Measurements from ENCODE around the gene C12orf54.
"Not testable (repeated sequence)": the region's sequence is repeated elsewhere in the genome, so short reads cannot be mapped to it uniquely, and the experiment has no call there.

The C12orf54 gene

DNA sequence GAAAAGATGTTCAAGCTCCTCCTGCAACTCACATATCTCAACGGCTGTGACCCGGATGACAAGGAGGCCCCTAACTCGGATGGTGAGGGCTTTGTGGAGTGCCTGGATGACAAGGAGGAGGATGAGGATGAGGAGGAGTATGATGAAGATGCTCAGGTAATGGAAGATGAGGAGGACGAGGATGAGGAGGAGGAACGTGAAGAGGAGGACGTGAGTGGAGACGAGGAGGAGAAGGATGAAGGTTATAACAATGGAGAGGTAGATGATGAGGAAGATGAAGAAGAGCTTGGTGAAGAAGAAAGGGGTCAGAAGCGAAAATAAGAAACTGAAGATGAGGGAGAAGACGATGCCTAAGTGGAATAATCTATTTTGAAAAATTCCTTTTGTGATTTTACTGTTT lies 9.2 kb upstream of the C12orf54 start:
- TF ChIP-seq, protein P1, sequence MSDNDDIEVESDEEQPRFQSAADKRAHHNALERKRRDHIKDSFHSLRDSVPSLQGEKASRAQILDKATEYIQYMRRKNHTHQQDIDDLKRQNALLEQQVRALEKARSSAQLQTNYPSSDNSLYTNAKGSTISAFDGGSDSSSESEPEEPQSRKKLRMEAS (IDR thresholded peaks at IDR 0.05; ENCODE audit: low read depth, low read length) = no peak
- TF ChIP-seq, protein P2, sequence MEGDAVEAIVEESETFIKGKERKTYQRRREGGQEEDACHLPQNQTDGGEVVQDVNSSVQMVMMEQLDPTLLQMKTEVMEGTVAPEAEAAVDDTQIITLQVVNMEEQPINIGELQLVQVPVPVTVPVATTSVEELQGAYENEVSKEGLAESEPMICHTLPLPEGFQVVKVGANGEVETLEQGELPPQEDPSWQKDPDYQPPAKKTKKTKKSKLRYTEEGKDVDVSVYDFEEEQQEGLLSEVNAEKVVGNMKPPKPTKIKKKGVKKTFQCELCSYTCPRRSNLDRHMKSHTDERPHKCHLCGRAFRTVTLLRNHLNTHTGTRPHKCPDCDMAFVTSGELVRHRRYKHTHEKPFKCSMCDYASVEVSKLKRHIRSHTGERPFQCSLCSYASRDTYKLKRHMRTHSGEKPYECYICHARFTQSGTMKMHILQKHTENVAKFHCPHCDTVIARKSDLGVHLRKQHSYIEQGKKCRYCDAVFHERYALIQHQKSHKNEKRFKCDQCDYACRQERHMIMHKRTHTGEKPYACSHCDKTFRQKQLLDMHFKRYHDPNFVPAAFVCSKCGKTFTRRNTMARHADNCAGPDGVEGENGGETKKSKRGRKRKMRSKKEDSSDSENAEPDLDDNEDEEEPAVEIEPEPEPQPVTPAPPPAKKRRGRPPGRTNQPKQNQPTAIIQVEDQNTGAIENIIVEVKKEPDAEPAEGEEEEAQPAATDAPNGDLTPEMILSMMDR (IDR thresholded peaks at IDR 0.05; ENCODE audit: low read depth, low read length) = no peak
- TF ChIP-seq POLR2A (IDR thresholded peaks at IDR 0.05; ENCODE audit: extremely low read depth, insufficient read length) (no peak), MYC (IDR thresholded peaks at IDR 0.05; ENCODE audit: low read depth, low read length) (no peak)
- H3K4me3 ChIP-seq (ENCODE audit: low read depth, low read length) = no peak overlapping the region
- no peak for DNase-seq (ENCODE audit: low read depth)

- not testable (repeated sequence) for H3K4me3 ChIP-seq (ENCODE audit: low read depth, low read length); DNase-seq (ENCODE audit: low read depth)
Measured at GRCh38 chr12:48474497-48474896, 7.8 kb upstream of the C12orf54 start.

DNA sequence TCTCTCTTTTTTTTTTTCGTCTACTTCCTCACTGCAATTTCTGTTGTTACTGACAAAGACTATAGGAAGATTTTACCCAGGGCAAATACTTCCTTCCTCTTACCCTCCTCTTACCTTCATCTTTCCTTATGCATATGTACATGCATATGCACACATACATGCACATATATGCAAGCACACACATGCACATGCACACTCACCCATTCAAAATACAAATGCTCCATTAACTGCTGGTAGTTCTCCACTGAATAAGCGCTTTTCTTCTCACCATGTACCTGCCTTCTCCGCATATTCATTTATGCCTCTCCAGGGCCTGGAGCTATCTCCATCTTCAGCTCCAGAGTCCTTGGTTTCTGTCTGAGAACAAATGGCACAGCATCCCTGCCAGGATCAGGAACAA lies 632 bp downstream of the C12orf54 start:
- TF ChIP-seq MYC (IDR thresholded peaks at IDR 0.05; ENCODE audit: low read depth, low read length) = no peak
- TF ChIP-seq, protein P2 (IDR thresholded peaks at IDR 0.05; ENCODE audit: low read depth, low read length) = no peak
- TF ChIP-seq POLR2A (IDR thresholded peaks at IDR 0.05; ENCODE audit: extremely low read depth, insufficient read length) = no peak
- TF ChIP-seq, protein P1 (IDR thresholded peaks at IDR 0.05; ENCODE audit: low read depth, low read length) = no peak

GRCh38 chr12:48486261-48486660 lies 4.0 kb downstream of the C12orf54 start:
- no peak overlapping the region for H3K4me3 ChIP-seq (ENCODE audit: low read depth, low read length)
- no peak for DNase-seq (ENCODE audit: low read depth)
- TF ChIP-seq, protein P2 (IDR thresholded peaks at IDR 0.05; ENCODE audit: low read depth, low read length) = no peak

More for the DNA sequence above, 632 bp downstream of the C12orf54 start:
- no peak for DNase-seq (ENCODE audit: low read depth)
- H3K4me3 ChIP-seq (ENCODE audit: low read depth, low read length) = no peak overlapping the region

GRCh38 chr12:48486679-48487078 lies 4.4 kb downstream of the C12orf54 start:
- DNase-seq (ENCODE audit: low read depth) = no peak
- TF ChIP-seq, protein P2 (IDR thresholded peaks at IDR 0.05; ENCODE audit: low read depth, low read length) = no peak
- no peak for TF ChIP-seq MYC (IDR thresholded peaks at IDR 0.05; ENCODE audit: low read depth, low read length)
- TF ChIP-seq, protein P1 (IDR thresholded peaks at IDR 0.05; ENCODE audit: low read depth, low read length) = no peak
- TF ChIP-seq POLR2A (IDR thresholded peaks at IDR 0.05; ENCODE audit: extremely low read depth, insufficient read length) = no peak
- H3K4me3 ChIP-seq (ENCODE audit: low read depth, low read length) = no peak overlapping the region

- no peak overlapping the region for H3K4me3 ChIP-seq (ENCODE audit: low read depth, low read length)
- DNase-seq (ENCODE audit: low read depth) = no peak
- TF ChIP-seq, protein P1 (IDR thresholded peaks at IDR 0.05; ENCODE audit: low read depth, low read length) = no peak
- TF ChIP-seq POLR2A (IDR thresholded peaks at IDR 0.05; ENCODE audit: extremely low read depth, insufficient read length) = no peak
- TF ChIP-seq, protein P2 (IDR thresholded peaks at IDR 0.05; ENCODE audit: low read depth, low read length) = no peak
- TF ChIP-seq MYC (IDR thresholded peaks at IDR 0.05; ENCODE audit: low read depth, low read length) = no peak
Measured at GRCh38 chr12:48489012-48489411, 6.7 kb downstream of the C12orf54 start.

DNA sequence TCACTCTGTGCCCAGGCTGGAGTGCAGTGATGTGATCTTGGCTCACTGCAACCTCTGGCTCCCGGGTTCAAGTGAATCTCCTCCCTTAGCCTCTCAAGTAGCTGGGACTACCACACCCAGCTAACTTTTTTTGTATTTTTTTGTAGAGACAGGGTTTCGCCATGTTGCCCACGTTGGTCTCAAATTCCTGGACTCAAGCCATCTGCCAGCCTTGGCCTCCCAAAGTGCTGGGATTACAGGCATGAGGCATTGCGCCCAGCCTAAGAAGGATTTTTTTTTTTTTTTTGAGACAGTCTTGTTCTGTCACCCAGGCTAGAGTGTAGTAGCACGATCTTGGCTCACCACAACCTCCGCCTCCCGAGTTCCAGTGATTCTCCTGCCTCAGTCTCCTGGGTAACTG lies 7.2 kb downstream of the C12orf54 start:
- not testable (repeated sequence) for DNase-seq (ENCODE audit: low read depth)

DNA sequence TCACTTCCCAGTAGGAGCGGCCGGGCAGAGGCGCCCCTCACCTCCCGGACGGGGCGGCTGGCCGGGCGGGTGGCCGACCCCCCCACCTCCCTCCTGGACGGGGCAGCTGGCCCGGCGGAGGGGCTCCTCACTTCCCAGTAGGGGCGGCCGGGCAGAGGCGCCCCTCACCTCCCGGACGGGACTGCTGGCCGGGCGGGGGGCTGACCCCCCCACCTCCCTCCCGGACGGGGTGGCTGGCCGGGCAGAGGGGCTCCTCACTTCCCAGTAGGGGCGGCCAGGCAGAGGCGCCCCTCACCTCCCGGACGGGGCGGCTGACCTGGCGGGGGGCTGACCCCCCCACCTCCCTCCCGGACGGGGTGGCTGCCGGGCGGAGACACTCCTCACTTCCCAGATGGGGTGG lies 18.0 kb downstream of the C12orf54 start:
- not testable (repeated sequence) for H3K4me3 ChIP-seq (ENCODE audit: low read depth, low read length); DNase-seq (ENCODE audit: low read depth)

More for the DNA sequence above, 7.2 kb downstream of the C12orf54 start:
- not testable (repeated sequence) for H3K4me3 ChIP-seq (ENCODE audit: low read depth, low read length)

DNA sequence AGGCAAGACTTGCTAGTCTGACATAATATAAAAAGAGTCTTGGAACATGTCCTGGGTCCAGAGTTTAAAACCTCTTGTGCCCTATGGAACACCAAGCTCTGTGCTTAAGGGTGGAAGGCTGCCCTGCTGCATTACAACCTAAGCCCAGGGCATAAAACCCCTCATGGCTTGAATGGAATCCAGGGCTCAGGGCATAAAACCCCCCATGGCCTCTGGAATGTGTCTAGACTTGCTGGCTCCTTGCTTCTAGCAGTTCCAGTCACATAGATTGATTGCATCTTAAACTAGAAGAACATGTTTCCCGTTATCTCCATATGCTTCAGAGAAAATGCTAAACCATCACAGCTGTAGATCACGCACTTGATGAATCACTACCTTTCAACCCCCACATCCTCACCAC lies 24.5 kb downstream of the C12orf54 start:
- H3K4me3 ChIP-seq (ENCODE audit: low read depth, low read length); DNase-seq (ENCODE audit: low read depth): not testable (repeated sequence)

All from NB4 (cell line).